NAMALWA (cell line): Measurements from ENCODE around the gene LUC7L3.

ENCODE experiments used
- DNase-seq: peaks from one replicate; pipeline ENCODE4 v3.0.0-alpha.2; 2015; ENCODE audit warnings: low spot score

LUC7L3 gene

DNA sequence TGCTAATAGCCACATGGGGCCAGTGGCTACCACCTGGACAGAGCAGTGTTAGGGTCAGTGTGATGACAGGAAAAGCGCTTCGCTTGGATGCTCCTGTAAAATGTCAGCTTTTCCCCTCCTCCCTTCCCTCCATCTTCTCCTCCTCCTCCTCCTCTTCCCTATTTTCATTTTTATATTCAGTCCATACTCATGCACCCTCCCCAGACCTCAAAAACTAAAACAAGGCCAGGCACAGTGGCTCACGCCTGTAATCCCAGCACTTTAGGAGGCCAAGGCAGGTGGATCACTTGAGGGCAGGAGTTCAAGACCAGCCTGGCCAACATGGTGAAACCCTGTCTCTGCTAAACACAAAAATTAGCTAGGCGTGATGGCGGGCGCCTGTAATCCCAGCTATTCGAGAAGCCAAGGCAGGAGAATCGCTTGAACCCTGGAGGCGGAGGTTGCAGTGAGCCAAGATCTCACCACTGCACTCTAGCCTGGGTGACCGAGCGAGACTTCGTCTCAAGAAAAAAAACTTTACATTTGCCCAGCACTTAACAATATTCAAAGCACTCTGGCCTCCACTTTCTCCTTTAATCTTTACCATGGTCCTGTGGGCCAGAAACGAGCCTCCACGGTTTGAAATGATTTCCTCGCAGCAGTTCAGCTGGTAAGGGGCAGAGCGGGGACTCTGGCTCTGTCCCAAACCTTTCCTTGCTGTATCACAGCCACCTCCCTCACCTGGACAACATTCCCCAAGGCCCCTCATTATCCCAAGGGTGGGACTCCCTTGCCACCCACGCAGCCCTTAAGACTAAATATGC, 33.5 kb upstream of the LUC7L3 start:
- no peak for DNase-seq

DNA sequence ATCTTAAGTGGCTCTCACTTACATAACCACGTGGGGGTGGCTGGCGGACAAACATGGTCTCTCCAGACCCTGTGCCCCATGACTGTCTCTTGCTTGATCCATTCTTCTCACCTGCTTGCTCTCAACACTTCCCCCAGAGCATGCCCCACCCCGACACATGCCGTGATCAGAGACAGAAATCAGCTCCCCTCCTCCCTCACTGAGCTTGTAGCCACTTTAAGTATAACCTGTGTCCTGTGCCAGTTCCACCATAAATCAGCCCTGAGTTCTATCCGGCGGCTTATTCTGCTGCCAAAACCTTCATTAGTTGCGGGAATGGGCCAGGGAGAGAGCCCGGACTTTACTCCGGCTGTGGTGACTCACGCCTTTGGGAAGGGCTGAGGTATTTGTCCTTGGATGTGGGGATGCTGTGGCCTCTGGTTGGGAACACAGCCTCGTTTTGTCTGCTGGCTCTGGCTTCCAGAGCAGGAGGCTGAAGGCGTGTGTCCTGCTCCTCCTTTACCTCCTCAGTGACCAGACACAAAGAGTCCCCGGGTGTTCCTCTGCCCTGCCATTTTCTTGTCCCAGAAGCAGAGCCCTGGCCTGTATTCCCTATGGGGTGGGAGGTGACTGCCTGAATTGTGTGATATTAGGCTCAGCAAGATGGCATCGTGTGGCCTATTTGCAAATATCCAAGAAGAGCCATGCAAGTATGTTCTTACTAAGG, 32.8 kb upstream of the LUC7L3 start:
- DNase-seq: no peak

DNA sequence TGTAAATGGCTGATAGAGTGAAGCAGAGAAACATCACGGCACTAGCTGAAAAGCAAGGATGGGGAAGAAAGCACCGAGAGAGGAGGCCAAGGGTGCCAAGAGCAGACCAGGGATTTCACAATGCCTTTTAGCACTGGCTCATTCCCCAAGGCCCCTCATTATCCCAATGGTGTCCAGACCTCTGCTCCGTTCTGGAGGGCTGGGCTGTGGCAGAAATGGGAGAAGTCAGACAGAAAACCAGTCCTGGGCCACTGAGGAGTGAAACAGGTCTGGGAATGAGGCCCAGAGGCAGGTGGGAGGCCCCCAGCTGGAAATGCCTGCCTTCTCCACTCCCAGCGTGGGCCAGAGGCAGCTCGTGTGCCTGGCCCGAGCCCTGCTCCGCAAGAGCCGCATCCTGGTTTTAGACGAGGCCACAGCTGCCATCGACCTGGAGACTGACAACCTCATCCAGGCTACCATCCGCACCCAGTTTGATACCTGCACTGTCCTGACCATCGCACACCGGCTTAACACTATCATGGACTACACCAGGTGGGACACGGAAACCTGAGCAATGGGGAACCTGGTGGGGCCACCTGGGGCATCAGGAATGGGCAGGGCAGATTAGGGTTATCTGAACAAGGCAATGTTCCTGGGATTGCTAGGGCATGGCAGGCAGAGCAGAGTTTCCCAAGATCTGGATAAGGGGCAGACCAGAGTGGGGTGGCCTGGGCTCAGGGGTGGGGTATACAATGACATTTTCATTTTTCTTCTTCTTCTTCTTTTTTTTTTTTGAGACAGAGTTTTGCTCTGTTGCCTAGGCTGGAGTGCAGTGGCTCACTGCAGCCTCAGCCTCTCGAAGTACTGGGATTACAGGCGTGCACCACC, 32.0 kb upstream of the LUC7L3 start:
- no peak for DNase-seq

DNA sequence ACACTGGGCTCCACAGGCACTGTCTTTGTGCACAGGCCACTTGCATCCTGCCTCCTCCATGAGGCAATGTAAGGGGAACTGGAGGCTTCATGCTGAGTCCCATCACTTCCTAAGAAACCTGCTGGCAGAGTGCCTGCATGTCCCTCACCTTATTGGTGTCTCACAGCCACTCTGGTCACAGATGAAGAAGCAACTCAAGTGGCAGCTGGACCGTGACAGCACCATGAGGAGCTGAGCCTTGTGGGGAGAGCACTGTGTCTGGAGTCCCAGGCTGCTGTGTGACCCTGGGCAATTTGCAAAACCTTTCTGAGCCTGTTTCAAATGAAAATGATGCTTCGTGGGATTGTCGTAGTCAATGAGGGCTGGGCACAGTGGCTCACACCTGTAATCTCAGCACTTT, 31.2 kb upstream of the LUC7L3 start:
- DNase-seq: no peak

DNA sequence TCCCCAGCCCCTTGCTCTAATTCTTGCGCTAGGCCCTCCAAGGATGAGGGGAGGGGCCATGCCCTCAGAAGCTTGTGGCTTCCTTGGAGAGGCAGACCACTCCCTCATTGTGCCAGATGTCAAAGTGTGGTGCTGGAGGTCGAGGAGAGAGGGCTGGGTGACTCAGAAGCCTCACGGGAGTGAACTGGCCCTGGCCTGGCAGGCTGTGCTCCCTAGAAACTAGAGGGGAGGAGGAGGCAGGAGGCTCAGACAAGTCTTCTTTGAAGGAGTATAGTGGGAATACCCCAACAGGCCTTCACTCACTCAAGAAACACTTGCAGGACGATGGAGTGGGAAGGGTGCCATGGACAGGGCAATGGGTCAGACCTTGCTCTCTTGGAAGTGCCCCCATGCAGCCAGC, 30.2 kb upstream of the LUC7L3 start:
- peak; percentile 30 for DNase-seq

DNA sequence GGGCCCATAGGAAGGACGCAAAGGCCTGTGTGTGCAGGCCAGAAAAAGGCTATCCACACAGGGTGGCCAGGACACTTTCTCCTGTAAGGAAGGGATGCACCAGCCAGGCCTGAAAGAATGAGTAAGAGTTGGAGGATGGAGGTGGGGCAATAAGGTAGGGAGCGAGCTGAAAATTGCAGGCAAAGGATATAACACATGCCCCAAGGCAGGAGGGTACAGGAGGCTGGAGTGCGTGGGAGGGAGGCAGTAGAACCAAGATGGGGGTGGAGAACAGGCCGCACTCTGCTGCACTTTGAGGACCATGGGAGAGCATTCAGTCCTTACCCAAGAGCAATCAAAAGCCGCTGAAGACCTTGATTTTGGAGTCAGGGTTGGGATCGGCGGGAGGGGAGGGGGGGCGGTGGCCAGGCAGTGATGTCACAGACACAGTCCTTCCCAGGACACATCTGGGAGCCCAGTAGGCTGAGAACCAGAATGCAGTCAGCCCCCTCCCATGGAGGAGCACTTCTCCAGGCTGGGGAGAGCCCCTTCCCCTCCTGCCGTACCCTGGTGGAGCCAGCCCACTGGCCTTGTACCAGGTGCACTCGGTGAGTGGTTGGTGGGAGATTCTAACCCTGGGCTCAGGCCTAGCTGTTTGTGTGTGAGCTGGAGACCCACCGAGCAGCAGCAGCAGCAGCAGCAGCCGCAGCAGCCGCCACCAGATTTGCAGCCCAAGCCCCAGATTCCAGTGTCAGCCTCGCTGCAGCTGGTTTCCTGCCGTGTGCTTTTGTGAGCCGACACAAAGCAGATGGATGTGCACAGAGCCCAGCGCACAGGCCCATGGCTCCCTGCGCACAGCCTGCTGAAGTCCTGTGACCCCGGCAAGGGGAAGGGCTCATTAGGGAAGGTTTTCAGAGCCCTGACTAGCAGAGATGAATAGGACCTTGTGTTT, 29.2 kb upstream of the LUC7L3 start:
- DNase-seq: no peak

DNA sequence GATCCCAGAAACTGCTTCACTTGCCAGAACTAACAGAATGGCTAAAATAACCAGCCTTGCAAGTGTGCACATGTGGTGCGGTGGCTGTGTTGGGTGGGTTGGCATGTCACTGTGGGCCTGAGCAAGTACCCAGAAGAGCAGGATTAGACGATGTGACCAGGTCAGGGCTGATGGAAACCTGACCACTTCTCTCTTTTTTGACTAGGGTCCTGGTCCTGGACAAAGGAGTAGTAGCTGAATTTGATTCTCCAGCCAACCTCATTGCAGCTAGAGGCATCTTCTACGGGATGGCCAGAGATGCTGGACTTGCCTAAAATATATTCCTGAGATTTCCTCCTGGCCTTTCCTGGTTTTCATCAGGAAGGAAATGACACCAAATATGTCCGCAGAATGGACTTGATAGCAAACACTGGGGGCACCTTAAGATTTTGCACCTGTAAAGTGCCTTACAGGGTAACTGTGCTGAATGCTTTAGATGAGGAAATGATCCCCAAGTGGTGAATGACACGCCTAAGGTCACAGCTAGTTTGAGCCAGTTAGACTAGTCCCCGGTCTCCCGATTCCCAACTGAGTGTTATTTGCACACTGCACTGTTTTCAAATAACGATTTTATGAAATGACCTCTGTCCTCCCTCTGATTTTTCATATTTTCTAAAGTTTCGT, 28.4 kb upstream of the LUC7L3 start:
- DNase-seq: no peak

DNA sequence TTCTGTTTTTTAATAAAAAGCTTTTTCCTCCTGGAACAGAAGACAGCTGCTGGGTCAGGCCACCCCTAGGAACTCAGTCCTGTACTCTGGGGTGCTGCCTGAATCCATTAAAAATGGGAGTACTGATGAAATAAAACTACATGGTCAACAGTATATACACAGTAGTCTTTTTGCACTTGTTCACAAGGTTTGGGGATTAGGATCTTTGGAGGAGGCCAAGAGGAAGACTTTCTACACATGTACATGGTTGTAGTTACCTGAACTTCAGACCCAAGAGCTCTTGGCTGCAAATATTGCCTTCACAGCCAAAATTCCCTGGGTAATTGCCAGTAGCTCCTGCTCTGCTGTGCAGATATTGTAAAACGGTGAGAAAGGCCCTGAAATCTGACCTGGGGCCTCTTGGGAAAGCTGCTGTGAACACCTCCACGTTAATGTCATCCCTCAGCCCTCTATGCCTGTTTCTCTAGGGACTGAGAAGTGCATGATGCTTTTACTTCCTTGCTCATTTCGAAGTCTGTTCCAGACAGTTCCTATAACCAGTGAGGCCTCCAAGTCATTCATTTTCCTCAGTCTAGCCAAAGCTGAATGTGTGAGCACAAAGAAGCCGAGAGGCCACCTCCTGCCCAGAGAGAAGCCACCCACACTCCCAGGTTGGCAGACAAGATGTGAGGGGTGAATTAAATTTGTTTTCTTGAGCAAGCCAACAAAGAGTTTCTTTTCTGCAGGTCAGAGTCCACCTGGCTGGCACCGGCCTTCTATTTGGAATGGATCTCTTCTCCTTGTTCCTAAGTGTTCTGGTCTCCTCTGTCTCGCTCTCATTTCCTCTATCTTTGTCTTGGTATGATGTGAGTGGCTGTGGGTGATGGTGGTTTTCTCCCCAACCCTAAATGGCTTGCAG, 27.6 kb upstream of the LUC7L3 start:
- DNase-seq: no peak

DNA sequence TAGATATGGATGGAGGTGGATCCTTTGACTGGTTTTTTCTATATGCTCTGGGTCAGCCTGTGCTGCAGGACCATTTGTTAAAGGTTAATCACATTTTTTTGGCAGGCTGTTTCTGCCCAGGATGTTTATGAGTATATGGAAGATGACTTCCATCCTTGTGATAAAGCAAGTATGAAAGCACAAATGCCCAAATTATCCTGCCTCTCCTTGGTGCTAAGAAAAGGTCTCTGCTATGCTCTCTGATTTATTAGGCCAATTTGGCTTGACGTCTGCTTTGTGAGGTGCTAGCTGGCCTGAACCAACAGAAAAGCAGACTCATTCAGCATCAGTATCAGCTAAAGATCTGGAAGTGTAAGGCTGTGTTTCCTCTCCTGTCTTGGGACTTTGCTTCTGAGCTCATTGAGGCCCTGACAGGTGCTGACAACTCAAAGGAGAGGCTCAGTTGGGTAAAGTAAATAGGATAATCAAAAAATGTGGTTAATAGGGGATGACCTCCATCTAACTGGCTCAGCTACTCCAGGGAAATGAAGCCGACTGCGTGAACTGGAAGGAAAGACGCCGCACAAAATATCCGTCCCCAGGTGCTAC, 26.9 kb upstream of the LUC7L3 start:
- DNase-seq: no peak

DNA sequence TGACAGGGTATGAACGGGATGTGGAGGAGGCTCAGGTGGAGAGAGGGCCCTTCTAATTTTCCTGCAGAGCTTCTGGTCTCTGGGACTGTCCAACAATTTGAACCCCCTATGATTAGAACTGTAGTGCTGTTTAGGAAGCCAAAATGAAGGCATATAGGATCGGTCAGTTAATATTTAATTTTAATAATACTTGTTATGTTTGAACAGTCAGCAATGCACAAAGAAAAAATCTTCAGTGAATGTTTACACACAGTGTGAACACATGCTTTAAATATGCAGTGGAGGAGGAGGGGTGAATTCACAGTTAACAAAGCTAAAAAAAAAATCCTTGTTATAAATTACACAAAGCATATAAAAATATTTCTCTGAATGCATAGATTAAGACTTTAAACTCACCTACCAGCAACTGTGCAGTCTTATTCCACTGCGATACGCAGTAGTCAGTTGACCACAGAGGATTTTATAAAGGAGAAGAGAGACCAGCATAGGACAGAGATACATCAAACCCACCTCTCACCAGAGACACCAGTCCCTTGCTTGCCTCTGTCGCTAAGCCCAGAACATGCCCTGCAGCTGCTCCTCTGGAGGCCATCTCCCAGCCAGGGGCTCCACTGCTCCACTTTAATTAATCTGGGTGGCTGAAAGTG, 26.2 kb upstream of the LUC7L3 start:
- no peak for DNase-seq

DNA sequence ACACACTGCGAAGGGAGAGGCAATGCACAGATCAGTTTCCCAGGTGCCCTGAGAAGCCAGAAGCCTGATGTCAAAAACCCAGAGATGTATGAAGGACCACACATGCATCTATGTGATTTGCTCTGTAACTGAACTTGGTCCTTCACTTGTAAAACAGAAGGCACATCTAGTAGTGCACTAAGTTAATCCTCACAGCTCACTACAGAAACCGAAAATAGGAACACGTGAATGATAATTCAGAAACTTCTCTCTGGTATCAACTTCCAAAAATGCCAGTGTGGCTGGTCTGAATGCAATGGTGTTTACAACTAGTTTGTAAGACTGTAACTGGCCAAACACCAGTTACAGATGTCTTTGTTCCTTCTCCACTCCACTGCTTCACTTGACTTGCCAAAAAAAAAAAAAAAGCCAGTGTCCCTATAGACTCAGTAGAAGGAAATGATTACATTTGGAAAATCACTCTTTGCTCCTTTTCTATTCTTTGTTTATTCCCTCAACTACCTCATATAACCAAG, 23.0 kb upstream of the LUC7L3 start:
- DNase-seq: no peak

DNA sequence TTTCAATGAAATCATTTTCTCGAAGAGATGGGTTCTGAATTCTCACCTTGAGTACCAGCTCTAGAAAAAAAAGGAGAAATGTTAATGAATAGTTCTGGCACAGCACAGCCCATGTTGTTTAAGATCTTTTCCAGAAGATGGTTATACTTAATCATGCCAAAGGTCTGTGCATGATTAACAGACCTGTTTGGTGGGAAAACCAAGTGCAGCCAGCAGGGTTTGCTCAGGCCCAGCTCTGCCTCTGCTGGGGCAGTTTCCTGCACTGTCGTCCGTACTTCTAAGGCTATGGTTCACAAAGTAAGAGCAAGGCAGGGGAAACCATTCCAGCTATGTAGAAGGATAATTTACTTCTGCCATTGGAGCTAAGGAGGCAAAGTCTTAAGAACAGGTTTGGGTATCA, 22.3 kb upstream of the LUC7L3 start:
- no peak for DNase-seq

DNA sequence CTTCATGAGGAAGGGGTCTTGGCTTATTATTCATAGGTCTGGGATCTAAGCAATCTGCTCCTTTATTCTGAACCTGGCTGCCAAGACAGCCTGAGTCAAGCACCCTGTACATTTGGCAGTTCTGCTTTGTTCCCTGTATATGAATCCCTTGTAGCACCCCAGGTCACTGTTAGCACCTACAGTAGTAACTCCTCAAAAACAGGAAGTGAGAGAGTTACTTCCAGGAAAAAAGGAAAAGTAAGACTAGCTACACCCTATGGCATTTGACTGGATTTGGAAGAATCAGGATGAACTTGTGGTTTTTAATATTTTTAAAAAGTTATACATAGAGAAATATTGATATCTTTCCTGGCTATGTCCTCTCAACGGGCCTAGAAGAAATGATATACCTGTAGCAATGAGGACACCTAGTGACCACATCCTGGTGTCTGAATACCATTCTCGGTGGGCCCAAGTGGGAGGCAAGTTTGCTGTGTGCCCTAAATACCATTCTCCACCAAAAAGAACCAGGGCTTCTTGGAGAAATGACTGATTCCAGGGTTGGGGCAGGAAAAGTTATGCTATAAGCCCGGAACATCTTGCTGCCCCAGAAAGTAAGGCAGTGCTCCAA, 21.6 kb upstream of the LUC7L3 start:
- DNase-seq: no peak

DNA sequence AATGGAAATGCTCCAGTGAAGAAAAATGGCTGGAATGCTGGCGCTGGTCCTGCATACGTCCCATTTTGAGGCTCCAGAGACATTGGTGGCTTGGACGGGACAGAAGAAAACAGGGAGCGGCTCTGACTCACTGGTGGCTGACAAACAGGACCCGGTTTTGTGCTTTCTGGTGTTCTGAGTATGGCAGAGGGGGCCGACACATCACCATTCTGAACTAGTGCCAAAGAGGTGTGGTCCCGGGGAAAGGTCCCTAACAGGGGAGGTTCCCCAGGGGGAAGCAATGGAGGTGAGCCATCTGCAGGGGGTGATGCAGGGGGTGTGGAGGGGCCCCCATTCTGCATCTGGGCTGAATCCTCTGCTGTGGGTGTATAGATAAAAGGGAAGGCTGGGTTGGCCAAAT, 20.0 kb upstream of the LUC7L3 start:
- no peak for DNase-seq

DNA sequence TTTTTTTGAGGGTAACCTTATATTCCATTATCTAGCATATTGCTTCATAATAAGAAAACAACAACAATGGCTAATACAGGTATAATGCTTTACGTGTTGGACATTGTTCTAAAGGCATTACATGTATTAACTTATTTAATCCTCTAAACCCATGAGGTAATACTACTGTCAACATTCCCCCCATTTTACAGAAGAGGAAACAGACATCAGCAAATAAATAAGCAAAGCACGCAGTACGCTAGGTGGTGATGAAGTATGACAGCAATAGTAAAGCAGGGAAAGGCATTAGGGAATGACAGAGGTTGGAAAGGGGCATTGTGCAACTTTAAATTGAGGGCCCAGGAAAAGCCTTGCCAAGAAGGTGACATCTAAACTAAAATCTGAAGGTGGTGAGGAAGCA, 16.2 kb upstream of the LUC7L3 start:
- no peak for DNase-seq

DNA sequence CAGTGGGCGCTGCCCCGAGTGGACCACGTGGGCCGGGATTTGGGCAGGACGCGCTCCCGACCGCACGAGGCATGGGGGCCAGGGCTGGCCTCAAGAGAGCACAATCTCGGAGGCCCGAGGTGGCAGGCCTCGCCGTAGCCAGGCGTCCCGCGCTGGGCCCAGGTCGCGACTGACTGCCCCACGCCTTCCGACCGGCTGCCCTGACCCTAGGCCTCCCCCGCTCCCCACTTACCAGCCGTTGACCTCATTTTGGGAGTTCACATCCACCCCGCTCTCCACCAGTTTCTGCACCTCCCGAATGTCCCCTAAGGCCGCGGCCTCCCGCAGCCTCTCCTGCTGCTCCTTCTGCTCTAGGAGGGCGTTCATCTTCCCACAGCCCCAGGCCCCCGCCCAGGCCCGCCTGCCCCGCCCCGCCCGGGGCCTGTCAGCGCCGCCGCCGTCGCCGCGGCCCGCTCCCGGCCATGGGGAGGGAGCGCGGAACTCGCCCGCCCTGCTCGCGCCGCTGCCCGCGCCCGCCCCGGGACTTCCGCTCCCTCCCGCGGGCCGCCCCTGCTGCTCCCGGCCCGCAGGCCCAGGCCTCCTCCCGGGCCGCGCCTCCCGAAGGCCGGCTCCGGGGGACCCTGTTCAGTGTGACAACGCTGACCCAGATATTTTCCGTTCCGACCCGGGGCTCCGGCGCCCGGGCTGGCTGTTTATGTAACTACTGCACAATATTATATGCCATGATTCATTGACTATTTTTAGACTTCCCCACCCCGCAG, 11.9 kb upstream of the LUC7L3 start, which contains the start of gene ANKRD40:
ANKRD40 (minus strand) TSS at position 626 of the 761 bp plus-strand sequence; CDS start at position 366, 260 bp downstream.
- peak; percentile 96 for DNase-seq
